A549 (cell line): Measurements from ENCODE around the gene GABARAP. TPM values are rescaled to one million over a fixed set of nuclear protein-coding genes. Genes with fewer than 3 reads are reported as not detected.
A peak's percentile ranks its signal among the peaks of the same experiment; 100 is the strongest.

Experiments used
- ATAC-seq, 2 experiments: fragments of 200-7000 bp in 1 of 2; fragments of >200 bp in 1 of 2; cut with Nextera tagmentation in 1 of 2; cut with Tn5 transposase in 1 of 2; 3 replicates each; pipeline versions ENCODE4 v1.8.0 to v1.9.1; 2018 to 2020; ENCODE audit warnings: mild to moderate bottlenecking in 1 of 2, moderate library complexity in 1 of 2
- CTCF ChIA-PET: fragments of 300-600 bp; sonication (Branson Sonifier 250); formaldehyde crosslinking; extraction: SDS; loops from one replicate; lab custom pipeline; 2021; ENCODE audit warnings: antibody characterized with exemption, inconsistent platforms; lab: Yijun Ruan, JAX
- POLR2A ChIA-PET: fragments of 350-600 bp; formaldehyde crosslinking; extraction: SDS; loops from one replicate; lab custom pipeline; 2021; ENCODE audit warnings: antibody characterized with exemption, inconsistent platforms; lab: Yijun Ruan, JAX
- DNase-seq, 2 experiments: peaks; one replicate each; pipeline versions ENCODE4 v3.0.0 to v3.0.0-alpha.2; 2011 to 2016; ENCODE audit warnings: low read depth in 1 of 2, low spot score in 1 of 2
- FAIRE-seq: peaks from 2 replicates; lab custom pipeline; 2011; peaks lifted over from hg19 to GRCh38; lab: Jason Lieb, UNC
- H3K27ac ChIP-seq, 2 experiments: fragments of >200 bp; sonication (Bioruptor Twin); formaldehyde crosslinking; 3 replicates each; pipeline ENCODE4 v1.5.1; 2016 to 2017
- H3K4me1 ChIP-seq: fragments of >200 bp; sonication (Bioruptor Twin); formaldehyde crosslinking; 3 replicates; pipeline ENCODE4 v1.6.1; 2016
- H3K4me2 ChIP-seq: fragments of >200 bp; sonication (Bioruptor Twin); formaldehyde crosslinking; 3 replicates; pipeline ENCODE4 v1.6.1; 2016
- H3K4me3 ChIP-seq: fragments of >200 bp; sonication (Bioruptor Twin); formaldehyde crosslinking; 3 replicates; pipeline ENCODE4 v1.5.1; 2016
- H3K9me3 ChIP-seq: fragments of >200 bp; sonication (Bioruptor Twin); formaldehyde crosslinking; 3 replicates; pipeline ENCODE4 v1.6.1; 2016
- CBX2 ChIP-seq: fragments of 200-600 bp; sonication (generic); IDR thresholded peaks from 2 replicates; pipeline ENCODE4 v1.6.1; 2016; ENCODE audit warnings: low read depth, mild to moderate bottlenecking, borderline replicate concordance
- CEBPB ChIP-seq, 2 experiments: fragments of >200 bp in 1 of 2; sonication (Bioruptor Twin) in 1 of 2; formaldehyde crosslinking in 1 of 2; IDR thresholded peaks; 2 replicates each; pipeline ENCODE4 v1.6.1; 2012 to 2016
- CHD2 ChIP-seq: fragments of 150-350 bp; IDR thresholded peaks from 2 replicates; pipeline ENCODE4 v1.6.1; 2014; ENCODE audit warnings: low read length; ENCODE audit not compliant: partially characterized antibody
- CHD4 ChIP-seq: fragments of 200-600 bp; sonication (generic); IDR thresholded peaks from 2 replicates; pipeline ENCODE4 v1.6.1; 2016; ENCODE audit warnings: antibody characterized with exemption, mild to moderate bottlenecking, borderline replicate concordance
- EHF ChIP-seq: fragments of 250-450 bp; sonication (Bioruptor Pico); IDR thresholded peaks from 2 replicates; pipeline ENCODE4 v1.5.0; 2020; ENCODE audit warnings: mild to moderate bottlenecking
- FOSB ChIP-seq: fragments of 250-450 bp; sonication (Bioruptor Pico); IDR thresholded peaks from 2 replicates; pipeline ENCODE4 v1.5.0; 2020; ENCODE audit warnings: mild to moderate bottlenecking, moderate library complexity
- HDAC2 ChIP-seq: fragments of 200-600 bp; sonication (generic); IDR thresholded peaks from 2 replicates; pipeline ENCODE4 v1.6.1; 2016
- HEYL ChIP-seq: fragments of 250-450 bp; sonication (Bioruptor Pico); IDR thresholded peaks from 2 replicates; pipeline ENCODE4 v1.8.0; 2021; ENCODE audit warnings: mild to moderate bottlenecking, moderate library complexity
- JUN ChIP-seq, 2 experiments: fragments of >200 bp; sonication (Bioruptor Twin); formaldehyde crosslinking; IDR thresholded peaks; 2 replicates in 1 of 2; 3 replicates in 1 of 2; pipeline ENCODE4 v1.6.1; 2016 to 2017
- KDM1A ChIP-seq: fragments of 200-600 bp; sonication (generic); IDR thresholded peaks from 2 replicates; pipeline ENCODE4 v1.6.1; 2016; ENCODE audit warnings: low read depth, mild to moderate bottlenecking
- MAZ ChIP-seq: fragments of 150-350 bp; IDR thresholded peaks from 2 replicates; pipeline ENCODE4 v1.6.1; 2014; ENCODE audit warnings: antibody characterized with exemption, low read depth, low read length, borderline replicate concordance
- NR3C1 ChIP-seq: fragments of >200 bp; sonication (Bioruptor Twin); formaldehyde crosslinking; IDR thresholded peaks from 3 replicates; pipeline ENCODE4 v1.6.1; 2017
- PHF8 ChIP-seq: fragments of 200-600 bp; sonication (generic); IDR thresholded peaks from 2 replicates; pipeline ENCODE4 v1.6.1; 2016; ENCODE audit warnings: low read depth, mild to moderate bottlenecking, antibody characterized with exemption, moderate library complexity, borderline replicate concordance
- POLR2A ChIP-seq: IDR thresholded peaks from 2 replicates; pipeline ENCODE4 v1.6.1; 2012; ENCODE audit warnings: mild to moderate bottlenecking, low read length
- RAD21 ChIP-seq, 2 experiments: fragments of >200 bp in 1 of 2; sonication (Bioruptor Twin) in 1 of 2; formaldehyde crosslinking in 1 of 2; IDR thresholded peaks in 1 of 2; conservative IDR thresholded peaks in 1 of 2; 2 replicates in 1 of 2; 3 replicates in 1 of 2; pipeline ENCODE4 v1.6.1; 2012 to 2018; ENCODE audit warnings: inconsistent platforms in 1 of 2
- RARB ChIP-seq: fragments of 250-450 bp; sonication (Bioruptor Pico); IDR thresholded peaks from 2 replicates; pipeline ENCODE4 v1.8.0; 2021; ENCODE audit warnings: mild to moderate bottlenecking, moderate library complexity
- RFX5 ChIP-seq: fragments of 450-650 bp; IDR thresholded peaks from 2 replicates; pipeline ENCODE4 v1.7.1; 2014; ENCODE audit warnings: antibody characterized with exemption, mild to moderate bottlenecking, moderate library complexity
- SMC3 ChIP-seq: fragments of >200 bp; sonication (Bioruptor Twin); formaldehyde crosslinking; IDR thresholded peaks from 3 replicates; pipeline ENCODE4 v1.6.1; 2018; ENCODE audit warnings: inconsistent platforms
- ZFP36 ChIP-seq: fragments of 450-650 bp; IDR thresholded peaks from 2 replicates; pipeline ENCODE4 v1.6.1; 2014; ENCODE audit warnings: borderline replicate concordance; ENCODE audit not compliant: partially characterized antibody
- ZNF302 ChIP-seq: fragments of 250-450 bp; sonication (Bioruptor Pico); IDR thresholded peaks from 2 replicates; pipeline ENCODE4 v1.9.0; 2021; ENCODE audit warnings: inconsistent platforms, mild to moderate bottlenecking, moderate library complexity
- WGBS: methylation state at CpG from one replicate; pipeline ENCODE4 v1.1.6; 2017; ENCODE audit errors: missing lambda C conversion rate; 5-methylcytosine and 5-hydroxymethylcytosine counted together
- polyA plus RNA-seq, 4 experiments: library from polyadenylated mRNA; depleted of rRNA in 3 of 4; stranded (reverse); fragments of >200 nt; fragmentation: RNase III in 1 of 4; extraction: RNeasy Plus Mini Kit Qiagen cat#74134 plus additional on column Dnase treatment in 1 of 4; gene quantifications; 2 replicates in 3 of 4; 3 replicates in 1 of 4; pipeline ENCODE4 v1.2.3, GENCODE V29; 2011 to 2017
- TF ChIP-seq, protein P1 (sequence below): IDR thresholded peaks from 2 replicates; pipeline ENCODE4 v1.6.1; 2012
- TF ChIP-seq, protein P2 (sequence below): fragments of 250-450 bp; sonication (Bioruptor Pico); IDR thresholded peaks from 2 replicates; pipeline ENCODE4 v1.5.0; 2020; ENCODE audit warnings: low read depth, mild to moderate bottlenecking, moderate library complexity
- TF ChIP-seq, protein P3 (sequence below): fragments of 200-600 bp; sonication (generic); IDR thresholded peaks from 2 replicates; pipeline ENCODE4 v1.6.1; 2016; ENCODE audit warnings: antibody characterized with exemption, mild to moderate bottlenecking, moderate library complexity

GABARAP gene
- polyA plus RNA-seq, 2 of the 4 experiments (the other 2 are of a cell fraction): 399 to 504 TPM

DNA sequence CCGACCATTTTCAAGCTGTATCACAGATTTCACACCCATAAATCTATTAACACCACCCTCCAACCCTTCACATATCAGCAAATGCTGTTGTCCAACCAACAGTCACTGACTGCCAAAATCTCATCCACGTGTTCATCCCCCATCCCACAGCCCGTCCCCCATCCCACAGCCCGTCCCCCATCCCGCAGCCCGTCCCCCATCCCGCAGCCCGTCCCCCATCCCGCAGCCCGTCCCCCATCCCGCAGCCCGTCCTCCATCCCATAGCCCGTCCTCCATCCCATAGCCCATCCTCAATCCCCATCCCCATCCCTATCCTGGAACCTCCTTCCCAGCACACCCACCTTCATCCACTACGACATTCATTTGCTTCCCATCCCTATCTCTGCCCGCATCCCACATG lies 36.7 kb downstream of the GABARAP start (continued):
- TF ChIP-seq FOSB (CRISPR knock-in tag): no peak
- TF ChIP-seq ZFP36: no peak
- no peak for TF ChIP-seq NR3C1
- TF ChIP-seq CHD4: no peak
- TF ChIP-seq EHF (CRISPR knock-in tag): no peak
- no peak for TF ChIP-seq HEYL (CRISPR knock-in tag)
- TF ChIP-seq, all 56 proteins: peak for 0

DNA sequence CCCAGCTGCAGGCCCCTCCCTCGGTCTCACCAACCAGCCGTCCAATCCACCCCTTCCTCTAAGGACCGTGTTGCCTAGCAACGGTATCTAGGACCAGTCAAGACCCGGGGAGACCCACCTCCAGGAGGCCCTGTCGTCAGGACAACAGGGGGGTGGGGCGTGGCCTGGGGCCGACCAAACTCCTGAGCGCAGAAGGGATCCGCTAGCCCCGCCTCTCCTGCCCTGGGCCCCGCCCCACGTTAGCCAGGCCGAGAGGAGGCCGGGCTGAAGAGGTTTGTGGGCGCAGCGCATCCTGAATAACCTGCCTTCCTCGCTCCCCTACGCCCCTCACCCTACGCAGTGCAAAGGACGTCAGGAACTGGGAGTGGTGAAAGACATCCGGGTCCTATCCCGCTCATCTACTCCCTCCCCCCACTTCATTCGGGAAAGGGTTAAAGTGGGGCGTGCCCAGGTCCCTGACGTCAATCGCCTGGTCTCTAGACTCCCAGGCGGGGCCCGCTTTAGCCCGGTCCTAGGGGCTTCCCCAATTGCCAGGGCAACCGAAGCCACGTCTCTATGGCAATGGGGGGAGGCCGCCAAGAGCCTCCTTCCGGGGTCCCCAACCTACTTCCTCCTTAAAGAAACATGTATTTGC lies 37.3 kb downstream of the GABARAP start:
- CTCF ChIA-PET: interaction anchor here (2.0 to 2.8 kb wide), 2 partner anchors 9 to 160 kb away, joined by 9 to 10 read pairs; no protein-coding TSS in a partner anchor
- Histone ChIP-seq H3K4me1 (peaks cover 12% of the 10 kb centered on the region), H3K9me3 (no peaks in the 10 kb centered on the region), H3K27ac (peak overlapping the region; percentile 82 to 85), H3K4me3 (peak overlapping the region; percentile 52), H3K4me2 (peak overlapping the region; percentile 84)
- no peak for FAIRE-seq
- peak; percentile 87 to 91 for ATAC-seq
- POLR2A ChIA-PET: no interaction called here
- peak; percentile 94 to 98 for DNase-seq
- 1% methylated on average over 34 of the region's 34 CpGs for WGBS
- TF ChIP-seq JUN (IDR thresholded peaks at IDR 0.05) (peak in 1 of 2 experiments; percentile 35; a peak in 2 of 5 replicates), MAZ (peak; percentile 52; the same call in 1 of the 2 replicates), RFX5 (peak; percentile 56; the same call in 1 of the 2 replicates), PHF8 (0 out of 2 replicates have a peak, but pooled peaks have one; percentile 19), POLR2A (peak; percentile 59), CBX2 (no peak), HDAC2 (no peak), CHD2 (peak; percentile 57)
- TF ChIP-seq, protein P1, sequence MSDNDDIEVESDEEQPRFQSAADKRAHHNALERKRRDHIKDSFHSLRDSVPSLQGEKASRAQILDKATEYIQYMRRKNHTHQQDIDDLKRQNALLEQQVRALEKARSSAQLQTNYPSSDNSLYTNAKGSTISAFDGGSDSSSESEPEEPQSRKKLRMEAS: peak; percentile 48; the same call in 1 of the 2 replicates

DNA sequence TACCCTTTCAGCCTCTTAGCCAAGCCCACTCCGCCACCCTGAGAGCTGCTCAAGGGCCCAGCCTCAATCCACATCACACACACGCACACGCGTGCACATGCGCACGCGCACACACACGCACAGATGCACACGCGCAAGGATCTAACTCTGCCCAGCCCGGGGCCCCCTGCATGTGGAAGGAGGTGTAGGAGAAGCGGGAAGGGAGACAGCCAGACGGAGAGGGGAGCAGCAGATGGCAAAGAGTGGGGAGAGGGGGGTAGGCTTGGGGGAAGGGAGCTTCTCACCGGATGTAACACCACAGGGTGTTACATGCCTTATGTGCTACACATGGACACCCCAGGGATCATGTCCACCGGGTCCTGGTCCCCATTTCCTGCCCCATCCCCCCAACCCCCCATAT lies 37.9 kb downstream of the GABARAP start:
- no peak for TF ChIP-seq RARB (CRISPR knock-in tag)
- TF ChIP-seq FOSB (CRISPR knock-in tag): no peak
- TF ChIP-seq, protein P2, sequence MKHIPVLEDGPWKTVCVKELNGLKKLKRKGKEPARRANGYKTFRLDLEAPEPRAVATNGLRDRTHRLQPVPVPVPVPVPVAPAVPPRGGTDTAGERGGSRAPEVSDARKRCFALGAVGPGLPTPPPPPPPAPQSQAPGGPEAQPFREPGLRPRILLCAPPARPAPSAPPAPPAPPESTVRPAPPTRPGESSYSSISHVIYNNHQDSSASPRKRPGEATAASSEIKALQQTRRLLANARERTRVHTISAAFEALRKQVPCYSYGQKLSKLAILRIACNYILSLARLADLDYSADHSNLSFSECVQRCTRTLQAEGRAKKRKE (CRISPR knock-in tag): no peak
- TF ChIP-seq CEBPB (IDR thresholded peaks at IDR 0.05): no peak
- TF ChIP-seq SMC3: no peak
- no peak for TF ChIP-seq ZNF302 (CRISPR knock-in tag)
- TF ChIP-seq ZFP36: no peak
- TF ChIP-seq RAD21 (conservative IDR thresholded peaks at IDR 0.05 in 1 of 2, IDR thresholded peaks at IDR 0.05 in 1 of 2): no peak
- TF ChIP-seq, protein P1: no peak
- TF ChIP-seq, protein P3, sequence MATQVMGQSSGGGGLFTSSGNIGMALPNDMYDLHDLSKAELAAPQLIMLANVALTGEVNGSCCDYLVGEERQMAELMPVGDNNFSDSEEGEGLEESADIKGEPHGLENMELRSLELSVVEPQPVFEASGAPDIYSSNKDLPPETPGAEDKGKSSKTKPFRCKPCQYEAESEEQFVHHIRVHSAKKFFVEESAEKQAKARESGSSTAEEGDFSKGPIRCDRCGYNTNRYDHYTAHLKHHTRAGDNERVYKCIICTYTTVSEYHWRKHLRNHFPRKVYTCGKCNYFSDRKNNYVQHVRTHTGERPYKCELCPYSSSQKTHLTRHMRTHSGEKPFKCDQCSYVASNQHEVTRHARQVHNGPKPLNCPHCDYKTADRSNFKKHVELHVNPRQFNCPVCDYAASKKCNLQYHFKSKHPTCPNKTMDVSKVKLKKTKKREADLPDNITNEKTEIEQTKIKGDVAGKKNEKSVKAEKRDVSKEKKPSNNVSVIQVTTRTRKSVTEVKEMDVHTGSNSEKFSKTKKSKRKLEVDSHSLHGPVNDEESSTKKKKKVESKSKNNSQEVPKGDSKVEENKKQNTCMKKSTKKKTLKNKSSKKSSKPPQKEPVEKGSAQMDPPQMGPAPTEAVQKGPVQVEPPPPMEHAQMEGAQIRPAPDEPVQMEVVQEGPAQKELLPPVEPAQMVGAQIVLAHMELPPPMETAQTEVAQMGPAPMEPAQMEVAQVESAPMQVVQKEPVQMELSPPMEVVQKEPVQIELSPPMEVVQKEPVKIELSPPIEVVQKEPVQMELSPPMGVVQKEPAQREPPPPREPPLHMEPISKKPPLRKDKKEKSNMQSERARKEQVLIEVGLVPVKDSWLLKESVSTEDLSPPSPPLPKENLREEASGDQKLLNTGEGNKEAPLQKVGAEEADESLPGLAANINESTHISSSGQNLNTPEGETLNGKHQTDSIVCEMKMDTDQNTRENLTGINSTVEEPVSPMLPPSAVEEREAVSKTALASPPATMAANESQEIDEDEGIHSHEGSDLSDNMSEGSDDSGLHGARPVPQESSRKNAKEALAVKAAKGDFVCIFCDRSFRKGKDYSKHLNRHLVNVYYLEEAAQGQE: no peak
- no peak for TF ChIP-seq HEYL (CRISPR knock-in tag)
- no peak for TF ChIP-seq KDM1A
- Histone ChIP-seq H3K27ac (peak overlapping the region; percentile 82 to 85), H3K4me3 (peak overlapping the region; percentile 52), H3K9me3 (no peaks in the 10 kb centered on the region), H3K4me2 (peak overlapping the region; percentile 84), H3K4me1 (peaks cover 12% of the 10 kb centered on the region)
- DNase-seq (no peak), FAIRE-seq (no peak), ATAC-seq (peak; percentile 10 to 15; a peak in 5 of 6 replicates)
- CTCF ChIA-PET: interaction anchor here (2.0 to 2.8 kb wide), 2 partner anchors 10 to 159 kb away, joined by 9 to 10 read pairs; no protein-coding TSS in a partner anchor
- POLR2A ChIA-PET: no interaction called here
- 89% methylated on average over 15 of the region's 15 CpGs for WGBS
